GM21786 (cell line): Measurements from ENCODE around the gene TOGARAM2.
A peak's percentile ranks its signal among the peaks of the same experiment; 100 is the strongest.

Source experiments
- ATAC-seq: cut with Tn5 transposase; IDR thresholded peaks from one replicate; pipeline ENCODE4 v1.9.1; 2021; ENCODE audit not compliant: unreplicated experiment

Gene TOGARAM2

DNA sequence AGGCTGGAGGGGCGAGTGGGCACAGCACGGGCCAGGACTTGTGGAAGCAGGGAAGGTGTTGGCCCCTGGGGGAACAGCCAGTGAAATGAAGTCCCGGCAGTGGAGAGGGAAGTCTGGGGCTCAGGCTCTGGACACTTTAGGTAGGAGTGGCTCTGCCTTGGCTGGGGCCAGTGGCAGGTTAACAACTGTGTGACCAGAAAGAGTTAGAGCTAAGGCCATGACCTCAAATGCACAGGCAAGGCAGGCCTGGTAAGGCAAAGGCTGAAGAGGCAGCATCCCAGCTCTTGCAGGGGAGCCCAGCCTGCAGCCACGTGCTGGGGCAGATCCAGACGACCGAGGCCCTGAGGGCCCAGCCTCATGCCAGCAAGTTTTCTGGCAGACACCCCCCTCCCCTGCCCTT lies 71.7 kb downstream of the TOGARAM2 start:
- no peak for ATAC-seq

DNA sequence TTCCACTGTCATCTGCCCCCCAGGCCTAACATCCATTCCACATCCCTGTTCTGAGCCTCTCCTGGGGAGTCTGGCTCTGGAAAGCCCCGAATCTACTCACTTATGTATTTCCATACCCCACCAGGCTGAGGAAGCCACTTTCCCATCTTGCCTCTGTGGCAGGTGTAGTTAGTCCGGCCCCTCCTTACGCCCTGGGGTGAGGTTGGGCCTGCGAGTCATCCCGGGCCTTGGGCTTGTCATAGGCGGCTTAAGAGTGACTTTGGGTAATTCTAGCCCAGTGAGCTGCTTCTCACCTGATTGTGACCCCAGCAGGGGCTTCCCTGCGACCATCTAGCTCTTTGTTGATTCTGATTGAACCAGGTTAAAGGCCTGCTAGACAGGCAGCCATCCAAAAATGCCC lies 72.1 kb downstream of the TOGARAM2 start:
- ATAC-seq = peak; percentile 56

DNA sequence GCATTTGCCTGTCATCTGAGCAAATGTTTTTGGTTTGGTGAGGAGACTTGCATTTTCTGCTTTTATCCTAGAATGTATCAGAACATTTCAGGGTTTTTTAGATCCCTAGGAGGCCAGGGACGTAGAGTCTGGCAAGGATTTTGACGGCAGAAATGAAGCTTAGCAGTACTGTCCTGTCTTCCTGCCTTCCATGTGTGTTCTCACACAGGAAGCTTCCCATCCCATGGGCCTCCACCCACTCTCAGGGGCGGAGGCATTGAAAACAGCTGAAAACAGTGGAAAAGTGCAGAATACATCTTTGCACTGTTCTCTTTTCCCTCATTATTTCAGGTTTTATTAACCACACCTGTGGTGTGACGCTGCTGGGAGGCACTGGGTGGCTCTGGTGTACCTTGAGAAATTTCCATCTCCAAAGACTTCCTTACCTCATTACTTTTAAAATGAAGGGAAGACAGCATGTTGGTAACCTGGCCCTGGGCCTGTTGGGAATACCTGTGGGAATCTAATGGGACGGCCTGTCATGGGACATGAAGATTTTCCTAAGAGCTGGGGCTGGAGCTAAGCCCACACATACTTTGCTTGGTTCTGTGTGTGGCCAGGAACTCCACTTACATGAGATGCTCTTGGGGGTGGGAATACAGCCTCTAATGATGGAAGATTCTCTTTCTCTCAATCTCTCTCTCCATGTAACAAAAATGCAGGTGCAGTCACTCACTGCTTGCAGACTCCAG lies 72.7 kb downstream of the TOGARAM2 start:
- ATAC-seq = no peak

DNA sequence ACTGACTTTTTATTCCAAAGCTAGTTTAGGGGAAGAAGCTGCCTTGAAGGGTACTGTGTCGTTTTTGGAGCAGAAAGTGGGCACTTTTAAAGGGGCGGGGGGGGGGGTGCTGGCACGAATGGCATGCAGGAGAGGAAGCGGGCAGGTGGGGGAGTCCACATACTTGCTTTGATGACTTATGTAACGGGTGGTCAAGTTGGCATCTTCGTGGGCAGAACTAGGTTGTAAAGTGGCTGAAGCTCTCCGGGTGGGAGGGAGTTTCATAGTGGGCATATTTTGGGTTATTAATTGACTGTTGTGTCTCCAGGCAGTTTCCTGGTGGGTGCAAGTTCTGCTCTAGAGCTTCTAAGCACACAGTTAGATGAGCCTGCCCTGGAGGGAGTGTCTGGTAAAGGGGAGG lies 73.3 kb downstream of the TOGARAM2 start:
- no peak for ATAC-seq

DNA sequence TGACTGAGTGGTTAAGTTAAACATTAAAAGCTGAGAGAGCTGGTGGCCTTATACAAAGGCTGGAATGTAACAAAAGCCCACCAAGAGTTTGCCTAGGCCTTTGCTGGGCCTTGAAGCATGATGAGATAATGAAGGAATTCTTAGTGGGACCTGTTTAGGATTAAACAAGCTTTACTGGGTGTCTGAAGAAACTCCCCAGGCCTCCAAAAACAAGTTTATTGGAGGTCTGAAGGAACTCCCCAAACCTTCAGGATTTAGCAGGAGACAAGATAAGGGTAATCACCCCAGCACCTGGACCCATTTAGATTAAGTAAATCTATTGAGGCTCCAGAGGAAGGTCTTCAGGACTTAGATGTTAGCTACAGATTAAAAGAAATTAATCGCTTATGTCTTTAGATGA lies 74.5 kb downstream of the TOGARAM2 start:
- no peak for ATAC-seq

DNA sequence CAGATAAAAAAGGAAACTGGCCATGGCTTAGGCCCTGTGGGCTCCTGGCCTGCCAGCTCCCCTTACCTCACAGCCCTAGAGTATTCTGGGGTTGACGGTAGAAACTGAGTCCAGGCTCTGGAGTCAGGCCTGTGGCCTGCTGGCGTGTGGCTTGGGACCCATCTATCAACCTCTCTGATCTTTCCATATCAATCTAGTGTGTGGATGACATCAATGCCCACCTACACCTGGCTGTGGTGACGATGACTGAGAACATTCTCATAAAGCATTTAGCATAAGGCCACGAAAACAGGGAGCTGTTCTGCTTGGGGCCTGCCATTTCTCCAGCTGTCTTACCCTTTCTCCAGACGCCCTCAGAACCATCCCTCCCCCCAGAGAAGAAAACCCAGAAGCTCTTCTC lies 75.4 kb downstream of the TOGARAM2 start:
- no peak for ATAC-seq

DNA sequence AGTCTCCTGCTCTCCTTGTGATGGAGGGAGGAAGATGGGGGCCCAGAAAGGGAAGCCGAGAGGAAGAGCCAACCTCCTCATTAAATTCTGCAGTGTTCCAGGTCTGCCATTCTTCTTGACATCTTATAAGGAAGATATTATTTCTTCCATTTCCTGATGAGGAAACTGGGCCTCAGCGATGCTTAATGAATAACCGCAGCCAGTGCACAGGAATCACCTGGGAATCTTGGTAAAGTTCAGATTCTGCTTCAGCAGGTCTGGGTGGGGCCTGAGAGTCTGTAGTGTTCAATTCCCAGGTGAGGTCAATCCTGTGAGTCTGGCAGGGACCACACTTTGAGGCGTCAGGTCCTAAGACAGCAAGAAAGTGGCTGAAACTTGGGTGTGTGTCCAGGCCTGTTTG lies 75.9 kb downstream of the TOGARAM2 start:
- ATAC-seq = no peak

DNA sequence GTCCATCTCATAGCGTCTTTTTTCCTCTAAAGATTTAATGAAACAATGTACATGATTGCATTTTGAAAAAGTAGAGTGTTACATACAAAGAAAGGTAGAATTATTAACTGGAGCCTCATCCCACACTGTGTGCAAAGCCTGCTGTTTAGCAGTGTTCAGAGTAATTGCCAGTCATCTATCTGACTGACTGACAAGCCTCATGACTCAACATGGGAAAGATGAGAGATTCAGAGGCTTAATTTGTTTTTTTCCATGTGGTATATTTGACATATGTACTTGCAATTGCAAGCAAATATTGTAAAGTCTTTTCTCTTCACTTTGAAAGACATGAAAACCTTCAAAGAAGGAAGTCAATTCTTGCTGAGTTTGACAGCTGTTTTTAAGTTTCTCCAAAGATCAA lies 78.5 kb downstream of the TOGARAM2 start:
- no peak for ATAC-seq

DNA sequence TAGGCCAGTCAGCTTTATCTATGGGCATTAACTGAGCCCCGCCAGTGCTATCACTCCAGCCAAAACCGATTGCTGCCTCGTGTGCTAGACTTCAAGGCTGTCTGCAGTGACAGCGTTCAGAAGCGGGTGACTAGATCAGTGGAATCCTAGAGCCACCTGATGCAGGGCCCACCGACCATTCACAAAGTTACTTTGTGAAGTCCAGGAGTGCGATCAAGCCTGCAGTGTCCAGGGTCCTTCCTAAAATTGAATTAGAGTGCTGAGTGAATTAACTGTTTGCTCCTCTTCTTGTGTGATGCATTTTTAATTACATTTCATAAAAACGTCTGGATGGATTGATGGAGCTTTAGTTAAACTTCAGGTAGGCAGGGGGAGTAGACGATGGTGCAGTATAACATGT lies 79.3 kb downstream of the TOGARAM2 start:
- no peak for ATAC-seq

DNA sequence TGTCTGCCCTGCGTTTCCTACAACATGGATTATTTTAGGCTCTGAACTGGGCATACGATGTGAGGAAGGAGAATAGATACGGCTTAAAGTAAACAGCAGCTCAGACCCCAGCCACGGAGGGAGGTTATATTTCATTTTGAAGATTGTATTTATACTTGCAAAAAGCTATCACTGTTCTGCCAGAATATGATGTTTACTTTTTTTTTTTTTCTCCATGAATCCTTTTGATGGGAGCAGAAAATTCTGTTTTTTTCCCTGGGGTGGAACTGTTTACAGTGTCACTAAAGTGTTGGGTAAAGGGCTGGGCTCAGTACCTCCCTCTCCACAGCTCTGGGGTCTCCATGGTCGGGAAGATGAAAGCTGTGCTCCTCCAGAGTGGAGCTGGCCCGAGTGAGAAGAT lies 80.1 kb downstream of the TOGARAM2 start:
- ATAC-seq = no peak

DNA sequence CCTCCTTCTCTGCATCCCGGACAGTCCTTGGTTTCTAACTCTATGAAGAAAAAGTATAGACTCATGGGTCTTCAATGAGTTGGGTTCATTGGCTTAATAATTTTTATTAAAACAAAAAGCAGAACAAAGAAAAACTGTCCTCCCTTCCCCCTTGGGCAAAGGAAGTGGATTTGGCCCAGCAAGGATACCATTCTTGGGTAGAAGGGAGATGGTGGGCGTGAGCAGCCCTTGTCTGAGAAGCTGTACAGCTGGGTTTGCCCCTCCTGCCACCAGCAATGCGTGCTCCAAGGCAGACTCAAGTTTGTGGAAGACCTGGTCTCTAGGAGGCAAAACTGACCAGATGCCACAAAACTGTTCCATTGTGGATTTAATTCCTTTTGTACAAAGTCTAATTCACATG lies 80.5 kb downstream of the TOGARAM2 start:
- ATAC-seq = no peak

DNA sequence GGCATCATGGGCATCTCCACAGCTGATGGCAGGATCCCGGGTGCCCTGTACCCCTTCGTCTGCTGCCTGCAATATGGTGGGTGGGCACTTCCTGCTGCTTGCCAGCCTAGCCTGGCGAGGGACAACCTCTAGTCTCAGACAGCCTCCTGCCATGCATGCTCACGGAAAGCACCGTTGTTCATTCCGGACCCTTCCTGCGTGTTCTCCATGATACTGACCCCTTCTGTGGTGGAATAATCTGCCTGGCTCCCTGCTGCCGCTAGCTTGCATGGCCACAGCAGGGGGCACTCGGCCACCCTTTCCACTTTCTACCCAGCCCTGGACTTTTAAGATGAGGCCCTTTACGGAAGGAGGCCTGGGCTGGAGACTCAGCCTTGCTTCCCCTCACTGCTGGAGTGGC lies 81.3 kb downstream of the TOGARAM2 start:
- no peak for ATAC-seq

DNA sequence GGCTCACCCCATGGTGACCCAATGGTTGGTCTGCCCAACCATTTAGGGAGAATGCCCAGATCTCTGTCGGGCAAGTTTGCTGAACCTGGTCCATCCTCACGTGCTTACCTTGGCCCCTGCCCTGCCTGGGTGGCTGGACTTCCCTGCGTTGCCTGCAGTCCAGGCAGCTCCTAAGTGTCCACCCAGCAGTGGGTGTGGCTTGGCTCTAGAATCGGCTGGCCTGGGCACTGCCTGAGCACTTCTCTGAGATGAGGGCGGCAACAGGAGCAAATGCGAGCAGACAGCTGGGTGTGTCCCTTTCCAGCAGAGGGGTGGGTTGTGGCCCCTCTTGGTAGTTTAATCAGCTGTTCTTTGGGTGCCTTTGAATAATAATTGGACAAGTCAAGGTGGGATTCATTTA lies 82.0 kb downstream of the TOGARAM2 start:
- ATAC-seq = no peak

DNA sequence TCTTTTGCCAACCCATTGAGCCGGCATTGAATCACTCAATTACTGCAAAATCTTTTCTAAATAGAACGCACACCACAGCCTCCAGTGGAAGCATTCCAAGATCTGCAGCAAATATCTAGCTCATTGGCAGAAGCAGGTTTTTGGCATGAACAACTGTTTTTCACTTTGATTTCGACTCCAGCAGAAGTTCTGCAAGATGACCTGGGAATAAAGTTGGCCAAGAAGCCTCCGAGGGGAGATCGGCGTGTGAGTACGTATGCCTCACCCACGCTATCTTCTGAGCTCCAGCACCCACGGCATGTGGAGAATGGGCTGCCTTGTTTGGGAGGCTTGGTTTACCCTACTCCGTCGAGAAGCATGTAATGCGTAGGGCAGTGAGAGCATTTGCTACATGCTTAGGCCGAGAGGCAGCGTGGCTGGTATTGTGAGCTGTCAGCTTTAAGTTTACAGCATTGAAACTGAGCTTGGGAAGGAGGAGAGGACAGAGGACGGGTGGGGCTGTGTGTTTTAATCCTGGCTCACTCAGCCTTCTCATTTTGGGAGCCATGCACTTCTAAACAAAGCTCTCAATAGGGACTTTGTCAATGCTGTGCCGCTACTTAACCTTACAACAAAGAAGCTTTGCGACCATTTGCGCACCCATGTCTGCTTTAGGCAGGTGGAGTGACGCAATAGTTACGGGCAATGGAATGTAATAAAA lies 82.7 kb downstream of the TOGARAM2 start:
- ATAC-seq = no peak

DNA sequence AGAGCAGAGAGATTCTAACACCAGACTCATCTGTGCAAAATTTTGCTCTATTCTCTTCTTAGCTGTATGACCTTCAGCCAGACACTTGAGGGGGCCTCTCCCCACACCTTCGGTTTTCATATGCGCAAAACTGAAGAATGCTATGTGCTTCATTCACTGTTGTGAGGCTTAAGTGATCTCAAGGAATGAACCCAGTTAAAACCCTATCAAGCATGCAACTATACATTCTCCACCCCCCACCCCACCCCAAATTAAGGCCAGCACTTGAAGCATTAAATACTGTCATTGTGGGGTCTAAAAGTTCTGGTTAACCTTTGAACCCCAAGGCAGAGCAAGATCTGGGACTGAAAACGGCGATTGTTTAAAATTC lies 83.2 kb downstream of the TOGARAM2 start:
- ATAC-seq = no peak

DNA sequence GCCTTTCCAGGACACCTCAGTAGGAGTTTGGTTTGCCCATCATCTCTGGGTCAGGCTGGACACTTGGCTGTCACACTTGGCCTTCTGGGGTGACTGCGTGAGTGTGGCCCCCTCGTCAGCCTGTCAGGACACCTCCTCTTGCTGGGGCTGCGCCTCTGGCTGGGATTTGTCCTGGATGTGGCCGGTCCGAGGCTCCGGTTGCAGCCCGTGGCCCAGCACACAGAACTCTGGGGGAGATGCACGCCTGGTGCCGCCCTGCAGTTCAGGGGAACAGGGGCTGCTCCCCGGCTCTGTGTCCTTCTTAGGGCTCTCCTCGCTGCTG lies 83.6 kb downstream of the TOGARAM2 start:
- ATAC-seq = no peak

DNA sequence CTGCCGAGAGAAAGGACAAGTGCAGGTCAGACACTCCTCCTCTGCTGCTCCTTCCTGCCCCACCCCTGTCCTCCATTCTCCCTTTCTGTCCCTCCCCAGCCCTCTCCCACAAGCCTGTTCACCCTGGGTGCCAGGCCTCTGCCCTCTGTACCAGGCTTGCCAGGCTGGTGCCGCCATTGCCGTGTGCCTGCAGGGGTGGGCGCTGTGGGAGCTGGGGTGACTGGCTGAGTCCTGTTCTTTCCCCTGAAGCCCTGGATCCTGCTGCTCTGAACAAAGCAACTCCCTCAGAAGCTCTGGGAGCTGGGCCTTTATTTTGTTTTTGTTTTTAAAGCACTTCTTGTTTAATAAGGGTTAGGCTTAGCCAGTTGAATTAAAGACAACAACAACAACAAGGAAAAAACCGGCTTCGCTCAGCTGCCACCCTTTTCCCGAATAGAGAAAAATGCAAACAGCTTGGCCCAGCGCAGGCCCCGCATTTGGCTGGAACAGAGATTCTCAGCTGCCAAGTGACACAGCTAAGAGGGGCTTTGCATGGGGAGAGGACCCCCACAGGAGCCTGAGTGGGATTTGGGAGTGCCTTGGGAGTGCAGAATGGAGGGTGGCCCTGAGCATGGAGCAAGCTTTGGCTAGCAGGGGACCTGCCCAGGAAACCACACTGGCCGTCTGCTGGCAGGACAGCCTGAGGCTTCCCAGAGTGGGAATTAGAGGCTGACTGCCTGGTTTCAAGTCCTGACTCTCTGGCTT lies 84.1 kb downstream of the TOGARAM2 start:
- ATAC-seq = no peak

DNA sequence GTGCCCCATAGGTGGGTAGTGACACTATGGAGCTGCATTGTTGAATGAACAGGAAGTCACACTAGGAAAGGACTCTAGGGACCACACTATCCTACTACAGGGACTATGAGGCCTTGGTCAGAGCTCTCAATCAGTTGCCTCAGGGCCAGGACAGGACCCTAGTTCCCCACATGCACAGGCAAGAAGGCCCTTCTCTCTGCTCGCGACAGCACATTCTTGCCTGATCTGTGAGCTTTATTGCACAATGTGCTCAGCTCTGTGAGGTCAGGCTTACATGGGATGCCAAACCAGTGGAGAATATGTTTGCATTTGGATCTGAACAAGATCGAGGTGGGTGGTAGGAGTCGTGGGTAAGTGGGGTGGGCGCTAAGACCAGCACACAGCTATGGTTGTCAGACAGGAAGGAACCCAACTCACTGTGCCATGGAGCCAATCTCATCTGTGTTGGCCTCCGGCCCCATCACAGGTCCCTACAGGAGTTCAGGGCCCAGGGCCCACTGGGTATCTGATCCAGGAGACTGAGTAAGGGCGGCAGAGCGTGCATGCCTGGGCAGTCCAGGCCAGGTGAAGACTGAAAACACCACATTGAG lies 85.3 kb downstream of the TOGARAM2 start:
- no peak for ATAC-seq

DNA sequence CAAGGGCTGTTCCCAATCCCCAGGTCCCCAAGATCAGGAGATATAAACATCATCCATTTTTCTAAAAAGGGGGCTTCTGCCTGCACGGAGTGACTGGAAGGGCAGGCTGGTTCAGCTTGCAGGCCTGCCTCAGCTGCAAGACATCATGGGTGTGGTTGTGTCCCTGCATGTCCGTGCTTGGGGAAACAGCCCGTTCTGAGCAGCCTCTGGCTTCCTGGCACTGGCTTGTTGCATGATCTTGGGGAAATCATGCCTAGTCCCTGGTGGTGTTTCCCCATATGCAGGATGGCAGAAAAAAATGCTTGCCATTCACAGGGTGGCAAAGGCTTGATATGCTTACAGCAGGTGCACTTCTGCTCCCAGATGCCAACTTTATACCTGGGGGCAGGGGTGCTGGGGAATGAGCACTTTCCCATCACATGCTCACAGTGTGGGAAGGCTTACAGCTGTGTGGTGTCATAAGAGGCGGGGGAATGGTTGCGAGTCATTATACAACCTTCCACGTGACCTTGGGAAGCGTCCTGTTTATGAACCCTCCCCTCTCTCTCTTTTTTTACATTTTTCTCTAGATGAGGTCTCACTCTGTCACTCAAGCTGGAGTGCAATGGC lies 86.0 kb downstream of the TOGARAM2 start:
- no peak for ATAC-seq

DNA sequence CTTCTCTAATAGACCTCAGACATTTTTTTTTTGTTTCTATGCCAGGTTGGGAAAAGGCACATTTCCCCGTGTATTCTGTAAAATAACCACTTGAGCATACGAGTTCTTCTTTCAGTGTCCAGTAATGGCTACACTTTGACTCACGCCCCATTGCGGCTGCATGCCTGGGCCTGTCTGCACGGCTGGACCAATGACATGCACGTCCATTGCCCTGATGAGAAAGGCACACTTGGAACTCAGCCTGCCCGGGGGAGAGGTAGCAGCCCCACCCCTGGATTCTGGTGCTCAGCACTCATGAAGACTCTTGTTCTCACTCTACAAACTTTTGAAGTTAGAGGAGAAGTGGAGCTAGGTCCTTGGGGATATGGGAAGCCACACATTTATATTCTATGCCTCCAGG lies 87.4 kb downstream of the TOGARAM2 start:
- no peak for ATAC-seq

DNA sequence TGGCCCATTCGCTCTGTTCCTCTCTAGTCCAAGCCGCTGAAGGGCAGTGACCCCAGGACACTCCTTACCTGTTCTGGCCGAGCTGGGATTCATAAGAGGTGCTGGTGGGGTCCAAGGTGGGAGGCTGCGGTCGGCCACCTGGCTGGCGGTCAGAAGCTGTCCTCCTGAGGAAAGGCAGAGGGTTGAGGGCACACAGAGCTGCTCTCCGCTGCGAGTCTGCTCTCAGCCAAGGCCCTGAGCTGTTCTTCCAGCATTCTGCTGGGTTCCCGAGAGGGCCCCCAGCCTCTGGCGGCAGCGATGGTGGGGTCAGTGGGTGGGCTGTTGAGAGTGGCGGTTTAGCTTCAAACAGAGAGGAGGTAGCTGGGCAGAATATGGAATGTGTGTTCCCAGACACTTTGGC lies 89.4 kb downstream of the TOGARAM2 start:
- ATAC-seq = no peak
